Stomach (tissue), 4 donors: ENCODE results near the gene SIX5.

Source experiments
- EP300 ChIP-seq: sonication (generic); formaldehyde crosslinking; IDR thresholded peaks from one replicate; pipeline ENCODE4 v1.6.1; 2017; ENCODE audit warnings: antibody characterized with exemption
- POLR2A ChIP-seq, 4 donors: fragments of 450-650 bp; IDR thresholded peaks; one replicate each; pipeline ENCODE4 v1.6.1; 2016; ENCODE audit warnings: antibody characterized with exemption in 4 of 4, control low read depth in 2 of 4, mild to moderate bottlenecking in 1 of 4, moderate library complexity in 1 of 4
- TF ChIP-seq, protein P1 (sequence below), 7 experiments: fragments of 450-650 bp in 4 of 7; fragments of 200-600 bp in 3 of 7; sonication (generic) in 3 of 7; IDR thresholded peaks; one replicate each; pipeline ENCODE4 v1.5.1; 2016 to 2019; ENCODE audit warnings: antibody characterized with exemption in 7 of 7, control low read depth in 2 of 7, mild to moderate bottlenecking in 1 of 7

DNA sequence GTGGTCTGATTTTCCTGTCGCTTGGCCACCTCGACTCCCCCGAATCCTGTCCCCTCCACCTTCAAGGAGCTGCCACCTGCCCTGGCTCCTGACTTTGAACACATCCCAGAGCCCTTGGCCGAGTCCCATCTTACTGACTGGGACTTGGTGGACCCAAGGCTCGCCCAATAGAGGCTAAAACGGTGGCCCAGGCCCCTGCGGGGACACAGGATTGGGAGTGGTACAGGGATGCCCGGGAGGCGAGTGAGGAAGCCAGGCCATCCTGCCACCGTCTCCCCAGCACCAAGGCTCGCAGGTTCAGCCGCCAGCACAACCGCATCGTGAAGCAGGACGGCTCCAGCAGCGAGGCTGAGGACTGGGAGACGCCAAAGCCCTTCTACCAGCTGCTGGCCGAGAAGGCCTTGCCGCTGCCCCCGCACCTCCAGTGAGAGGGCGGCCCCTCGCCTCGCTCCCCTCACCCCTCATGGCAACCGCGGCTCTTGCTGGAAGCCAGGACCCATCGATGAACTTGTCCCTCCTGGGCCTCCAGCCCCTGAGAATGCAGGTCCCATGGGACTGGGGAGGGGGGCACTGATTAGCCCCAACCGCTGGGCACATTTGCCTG, 5.3 kb downstream of the SIX5 start:
- TF ChIP-seq, protein P1, sequence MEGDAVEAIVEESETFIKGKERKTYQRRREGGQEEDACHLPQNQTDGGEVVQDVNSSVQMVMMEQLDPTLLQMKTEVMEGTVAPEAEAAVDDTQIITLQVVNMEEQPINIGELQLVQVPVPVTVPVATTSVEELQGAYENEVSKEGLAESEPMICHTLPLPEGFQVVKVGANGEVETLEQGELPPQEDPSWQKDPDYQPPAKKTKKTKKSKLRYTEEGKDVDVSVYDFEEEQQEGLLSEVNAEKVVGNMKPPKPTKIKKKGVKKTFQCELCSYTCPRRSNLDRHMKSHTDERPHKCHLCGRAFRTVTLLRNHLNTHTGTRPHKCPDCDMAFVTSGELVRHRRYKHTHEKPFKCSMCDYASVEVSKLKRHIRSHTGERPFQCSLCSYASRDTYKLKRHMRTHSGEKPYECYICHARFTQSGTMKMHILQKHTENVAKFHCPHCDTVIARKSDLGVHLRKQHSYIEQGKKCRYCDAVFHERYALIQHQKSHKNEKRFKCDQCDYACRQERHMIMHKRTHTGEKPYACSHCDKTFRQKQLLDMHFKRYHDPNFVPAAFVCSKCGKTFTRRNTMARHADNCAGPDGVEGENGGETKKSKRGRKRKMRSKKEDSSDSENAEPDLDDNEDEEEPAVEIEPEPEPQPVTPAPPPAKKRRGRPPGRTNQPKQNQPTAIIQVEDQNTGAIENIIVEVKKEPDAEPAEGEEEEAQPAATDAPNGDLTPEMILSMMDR (IDR thresholded peaks at IDR 0.05): no peak
- TF ChIP-seq POLR2A (IDR thresholded peaks at IDR 0.05): no peak
- TF ChIP-seq EP300: no peak
